RKO (cell line): ENCODE measurements around the gene FAM222B.

Source experiments
- DNase-seq: peaks from one replicate; pipeline ENCODE4 v3.0.0-alpha.2; 2016; ENCODE audit warnings: low spot score

FAM222B gene

GRCh38 chr17:28712032-28712704 lies 130.4 kb downstream of the FAM222B start:
- no peak for DNase-seq

GRCh38 chr17:28711723-28712031 lies 130.9 kb downstream of the FAM222B start, which contains the start of gene PROCA1:
TSS of gene PROCA1 (minus strand) at chr17:28711888. CDS start at chr17:28711660, 228 bp downstream.
- DNase-seq, result no peak

GRCh38 chr17:28710861-28711722 lies 131.5 kb downstream of the FAM222B start:
- DNase-seq, result peak; percentile 92

- no peak for DNase-seq
Observed at GRCh38 chr17:28707339-28707720, 135.3 kb downstream of the FAM222B start.

- no peak for DNase-seq
Observed at GRCh38 chr17:28706471-28707338, 135.9 kb downstream of the FAM222B start.
